GM18870 (cell line): ENCODE results near the gene REX1BD.
"Not testable (repeated sequence)": the region's sequence is repeated elsewhere in the genome, so short reads cannot be mapped to it uniquely, and the experiment has no call there.

Experiments
- ATAC-seq: cut with Tn5 transposase; IDR thresholded peaks from one replicate; pipeline ENCODE4 v1.9.1; 2021; ENCODE audit warnings: moderate library complexity; ENCODE audit not compliant: unreplicated experiment

Gene REX1BD

GRCh38 chr19:18576383-18576782 lies 12.2 kb upstream of the REX1BD start:
- ATAC-seq: no peak

GRCh38 chr19:18577365-18577914 lies 11.2 kb upstream of the REX1BD start:
- no peak for ATAC-seq

- no peak for ATAC-seq
These were observed 8.3 kb upstream of the REX1BD start for GRCh38 chr19:18580311-18580710.

- no peak for ATAC-seq
These were observed 2.3 kb upstream of the REX1BD start for GRCh38 chr19:18586306-18586705.

GRCh38 chr19:18587561-18587960 lies 1.0 kb upstream of the REX1BD start:
- ATAC-seq: no peak

GRCh38 chr19:18587962-18588610 lies 512 bp upstream of the REX1BD start:
- ATAC-seq: no peak

GRCh38 chr19:18589380-18590272 lies 1.0 kb downstream of the REX1BD start:
- no peak for ATAC-seq

- ATAC-seq: no peak
These were observed 2.0 kb downstream of the REX1BD start for GRCh38 chr19:18590273-18591272.

GRCh38 chr19:18591735-18592385 lies 3.3 kb downstream of the REX1BD start:
- ATAC-seq: no peak

GRCh38 chr19:18592732-18593131 lies 4.1 kb downstream of the REX1BD start:
- ATAC-seq: not testable (repeated sequence)

- ATAC-seq: no peak
These were observed 4.9 kb downstream of the REX1BD start for GRCh38 chr19:18593367-18594095.

- ATAC-seq: no peak
These were observed 5.7 kb downstream of the REX1BD start for GRCh38 chr19:18594096-18594823.

GRCh38 chr19:18594824-18595373 lies 6.3 kb downstream of the REX1BD start:
- no peak for ATAC-seq

GRCh38 chr19:18595475-18595874 lies 6.9 kb downstream of the REX1BD start:
- ATAC-seq: no peak

GRCh38 chr19:18596752-18597157 lies 8.2 kb downstream of the REX1BD start:
- ATAC-seq: no peak

GRCh38 chr19:18597809-18598660 lies 9.4 kb downstream of the REX1BD start:
- ATAC-seq: no peak

GRCh38 chr19:18599485-18599884 lies 10.9 kb downstream of the REX1BD start:
- no peak for ATAC-seq
